ENCODE measurements around the gene NOL9. TPM values are rescaled to one million over a fixed set of nuclear protein-coding genes. Genes with fewer than 3 reads are reported as not detected.
A peak's percentile ranks its signal among the peaks of the same experiment; 100 is the strongest.

NOL9 gene
- total RNA-seq, 1 donor from 2014 or later = 14.2 TPM

- Histone ChIP-seq H3K36me3 (ENCODE audit: control insufficient read depth, insufficient read depth, low read length) (peaks cover 29% of the 10 kb centered on the region), H3K4me3 (ENCODE audit: low read depth, low read length) (no peak overlapping the region), H3K27me3 (ENCODE audit: control insufficient read depth, insufficient read depth, low read length) (no peaks in the 10 kb centered on the region)
- DNase-seq (ENCODE audit: low read depth) = no peak
- TF ChIP-seq CTCF (IDR thresholded peaks at IDR 0.05; ENCODE audit: insufficient read depth, low read length, severe bottlenecking) = no peak
- no peak for FAIRE-seq
Observed at GRCh38 chr1:6530504-6531160, 23.7 kb downstream of the NOL9 start.

- Histone ChIP-seq H3K27me3 (ENCODE audit: control insufficient read depth, insufficient read depth, low read length) (no peaks in the 10 kb centered on the region), H3K36me3 (ENCODE audit: control insufficient read depth, insufficient read depth, low read length) (peaks cover 27% of the 10 kb centered on the region)
Observed at GRCh38 chr1:6528492-6528891, 25.8 kb downstream of the NOL9 start.

GRCh38 chr1:6526316-6526715, 28.0 kb downstream of the NOL9 start:
- Histone ChIP-seq H3K27me3 (ENCODE audit: control insufficient read depth, insufficient read depth, low read length) (no peaks in the 10 kb centered on the region), H3K4me3 (ENCODE audit: low read depth, low read length) (no peak overlapping the region), H3K36me3 (ENCODE audit: control insufficient read depth, insufficient read depth, low read length) (peaks cover 14% of the 10 kb centered on the region)
- DNase-seq (ENCODE audit: low read depth) (no peak), FAIRE-seq (no peak)
- TF ChIP-seq CTCF (IDR thresholded peaks at IDR 0.05; ENCODE audit: insufficient read depth, low read length, severe bottlenecking) = no peak

More at GRCh38 chr1:6528492-6528891, 25.8 kb downstream of the NOL9 start:
- H3K4me3 ChIP-seq (ENCODE audit: low read depth, low read length) = no peak overlapping the region
- TF ChIP-seq CTCF (IDR thresholded peaks at IDR 0.05; ENCODE audit: insufficient read depth, low read length, severe bottlenecking) = no peak
- FAIRE-seq (no peak), DNase-seq (ENCODE audit: low read depth) (no peak)

GRCh38 chr1:6523566-6523965, 30.7 kb downstream of the NOL9 start:
- Histone ChIP-seq H3K36me3 (ENCODE audit: control insufficient read depth, insufficient read depth, low read length) (peaks cover 6% of the 10 kb centered on the region), H3K27me3 (ENCODE audit: control insufficient read depth, insufficient read depth, low read length) (no peaks in the 10 kb centered on the region), H3K4me3 (ENCODE audit: low read depth, low read length) (no peak overlapping the region)
- DNase-seq (ENCODE audit: low read depth) = peak; percentile 54
- TF ChIP-seq CTCF (IDR thresholded peaks at IDR 0.05; ENCODE audit: insufficient read depth, low read length, severe bottlenecking) = peak; percentile 62
- no peak for FAIRE-seq

- DNase-seq (ENCODE audit: low read depth) (peak; percentile 62), FAIRE-seq (no peak)
- Histone ChIP-seq H3K4me3 (ENCODE audit: low read depth, low read length) (no peak overlapping the region), H3K36me3 (ENCODE audit: control insufficient read depth, insufficient read depth, low read length) (peaks cover 2% of the 10 kb centered on the region), H3K27me3 (ENCODE audit: control insufficient read depth, insufficient read depth, low read length) (no peaks in the 10 kb centered on the region)
- no peak for TF ChIP-seq CTCF (IDR thresholded peaks at IDR 0.05; ENCODE audit: insufficient read depth, low read length, severe bottlenecking)
Observed at GRCh38 chr1:6521536-6521935, 32.8 kb downstream of the NOL9 start.

Data from bronchial epithelial cell (primary cell).